Thyroid gland (tissue), 4 donors: ENCODE data around the gene KRTAP12-4.

Source experiments
- POLR2A ChIP-seq, 2 donors: fragments of 450-650 bp; IDR thresholded peaks; one replicate each; pipeline ENCODE4 v1.6.1; 2017; ENCODE audit warnings: antibody characterized with exemption in 2 of 2, mild to moderate bottlenecking in 2 of 2, moderate library complexity in 1 of 2
- TF ChIP-seq, protein P1 (sequence below), 6 experiments: fragments of 200-600 bp in 3 of 6; fragments of 450-650 bp in 3 of 6; sonication (generic) in 3 of 6; IDR thresholded peaks; one replicate each; pipeline ENCODE4 v1.5.1; 2016 to 2019; ENCODE audit warnings: antibody characterized with exemption in 6 of 6, mild to moderate bottlenecking in 2 of 6, inconsistent platforms in 1 of 6, moderate library complexity in 1 of 6

DNA sequence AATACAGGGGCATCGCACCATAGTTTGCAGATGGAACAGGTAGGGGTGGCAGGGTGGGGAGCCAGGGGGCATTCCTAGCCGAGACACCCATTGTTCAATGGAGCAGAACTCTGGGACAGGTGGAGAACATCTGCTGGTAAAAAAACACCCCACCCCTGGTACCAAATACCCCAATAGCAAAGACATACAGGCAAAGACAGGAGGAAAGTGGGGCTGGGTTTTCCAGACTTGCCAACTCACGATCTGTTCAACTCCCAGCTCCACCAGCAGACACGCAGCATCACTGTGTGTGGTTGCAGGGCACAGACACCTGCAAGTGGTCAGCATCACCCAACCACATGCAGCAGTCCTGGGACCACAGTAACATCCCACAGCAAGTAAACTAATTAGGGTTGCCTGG is 42.9 kb downstream of the KRTAP12-4 start:
- TF ChIP-seq, protein P1, sequence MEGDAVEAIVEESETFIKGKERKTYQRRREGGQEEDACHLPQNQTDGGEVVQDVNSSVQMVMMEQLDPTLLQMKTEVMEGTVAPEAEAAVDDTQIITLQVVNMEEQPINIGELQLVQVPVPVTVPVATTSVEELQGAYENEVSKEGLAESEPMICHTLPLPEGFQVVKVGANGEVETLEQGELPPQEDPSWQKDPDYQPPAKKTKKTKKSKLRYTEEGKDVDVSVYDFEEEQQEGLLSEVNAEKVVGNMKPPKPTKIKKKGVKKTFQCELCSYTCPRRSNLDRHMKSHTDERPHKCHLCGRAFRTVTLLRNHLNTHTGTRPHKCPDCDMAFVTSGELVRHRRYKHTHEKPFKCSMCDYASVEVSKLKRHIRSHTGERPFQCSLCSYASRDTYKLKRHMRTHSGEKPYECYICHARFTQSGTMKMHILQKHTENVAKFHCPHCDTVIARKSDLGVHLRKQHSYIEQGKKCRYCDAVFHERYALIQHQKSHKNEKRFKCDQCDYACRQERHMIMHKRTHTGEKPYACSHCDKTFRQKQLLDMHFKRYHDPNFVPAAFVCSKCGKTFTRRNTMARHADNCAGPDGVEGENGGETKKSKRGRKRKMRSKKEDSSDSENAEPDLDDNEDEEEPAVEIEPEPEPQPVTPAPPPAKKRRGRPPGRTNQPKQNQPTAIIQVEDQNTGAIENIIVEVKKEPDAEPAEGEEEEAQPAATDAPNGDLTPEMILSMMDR (IDR thresholded peaks at IDR 0.05) = no peak
- TF ChIP-seq POLR2A (IDR thresholded peaks at IDR 0.05) = no peak
